GM04504 (cell line): ENCODE results near the gene CYP2J2.
"Not testable (repeated sequence)": the region's sequence is repeated elsewhere in the genome, so short reads cannot be mapped to it uniquely, and the experiment has no call there.

ENCODE experiments used
- DNase-seq: peaks from one replicate; pipeline ENCODE4 v3.0.0-alpha.2; 2012; ENCODE audit warnings: low read depth

The CYP2J2 gene

DNA sequence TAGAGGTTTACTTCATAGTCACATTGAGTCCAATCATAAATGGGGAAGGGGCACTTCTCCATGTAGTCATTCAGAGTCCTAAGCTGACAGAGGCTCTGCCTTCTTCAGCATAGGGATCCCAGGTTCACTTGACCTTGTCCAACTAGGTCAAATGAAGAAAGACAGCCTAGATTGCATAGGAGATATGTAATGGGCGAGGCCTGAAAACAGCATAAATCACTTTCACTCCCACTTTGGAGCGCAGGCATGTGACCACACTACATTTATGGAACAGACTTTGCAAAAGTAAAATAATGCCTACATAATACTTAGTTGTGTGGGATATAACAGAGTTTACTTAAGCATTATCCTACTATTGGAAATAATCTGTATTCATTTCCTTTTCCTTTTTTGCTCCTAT lies 60.1 kb downstream of the CYP2J2 start:
- DNase-seq, result no peak

DNA sequence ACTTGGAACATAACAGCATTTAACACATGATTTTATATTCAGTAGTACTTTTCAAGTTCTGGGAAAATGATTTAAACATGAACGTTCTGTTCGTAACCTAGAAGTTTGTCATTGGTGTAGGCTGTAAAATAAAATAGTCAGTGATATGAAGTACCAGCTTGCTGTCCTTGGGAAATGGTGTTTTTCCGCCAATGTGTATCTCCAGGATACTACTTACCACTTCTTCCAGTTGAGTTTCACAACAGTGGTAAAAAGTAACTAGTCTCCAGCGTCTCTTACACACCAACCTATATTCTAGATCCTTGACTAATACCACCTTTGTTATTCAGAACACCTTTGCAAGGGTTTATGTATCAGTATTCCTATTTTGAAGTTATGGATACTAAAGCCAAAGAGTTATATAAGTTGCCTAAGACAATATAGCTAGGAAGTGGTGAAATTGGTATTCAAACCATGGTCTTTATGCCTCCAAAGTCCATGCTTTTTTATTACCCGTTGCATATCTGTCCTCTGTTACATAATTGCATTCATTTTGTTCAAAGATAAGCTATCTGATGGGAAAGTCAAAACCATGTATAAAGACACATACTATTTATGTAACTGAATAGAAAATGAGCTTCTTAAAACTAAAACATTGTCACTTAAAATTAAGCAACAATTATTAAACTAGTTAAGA lies 68.8 kb downstream of the CYP2J2 start:
- no peak for DNase-seq

DNA sequence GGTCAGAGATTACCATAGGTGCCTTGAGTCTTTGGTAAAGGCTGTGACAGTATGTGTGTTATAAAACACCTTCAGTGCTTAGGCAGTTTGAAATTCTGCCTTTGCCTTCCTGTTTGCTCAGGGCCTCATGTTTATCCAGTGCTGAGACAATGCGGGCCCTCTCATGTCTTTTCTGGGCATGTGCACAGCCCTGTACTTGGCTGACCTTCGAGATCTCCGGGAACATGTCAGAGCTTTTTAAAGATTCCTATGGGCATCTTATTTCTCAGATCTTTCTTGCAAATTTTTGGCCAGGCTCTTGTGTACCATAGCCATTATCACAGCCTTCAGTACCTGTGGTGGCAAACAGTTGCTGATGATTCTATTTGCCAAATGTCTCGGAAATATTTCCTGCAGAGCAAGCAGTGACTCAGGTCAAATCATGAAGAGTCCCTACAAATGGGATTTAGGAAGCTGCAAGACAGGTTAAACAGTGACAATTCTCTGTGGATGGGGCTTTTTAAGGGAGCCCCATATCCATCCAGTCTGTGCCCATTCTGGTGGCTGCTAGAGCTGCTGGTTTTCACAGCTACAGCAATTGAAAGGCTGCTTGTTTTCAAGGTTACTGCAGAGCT lies 69.7 kb downstream of the CYP2J2 start:
- DNase-seq, result no peak

DNA sequence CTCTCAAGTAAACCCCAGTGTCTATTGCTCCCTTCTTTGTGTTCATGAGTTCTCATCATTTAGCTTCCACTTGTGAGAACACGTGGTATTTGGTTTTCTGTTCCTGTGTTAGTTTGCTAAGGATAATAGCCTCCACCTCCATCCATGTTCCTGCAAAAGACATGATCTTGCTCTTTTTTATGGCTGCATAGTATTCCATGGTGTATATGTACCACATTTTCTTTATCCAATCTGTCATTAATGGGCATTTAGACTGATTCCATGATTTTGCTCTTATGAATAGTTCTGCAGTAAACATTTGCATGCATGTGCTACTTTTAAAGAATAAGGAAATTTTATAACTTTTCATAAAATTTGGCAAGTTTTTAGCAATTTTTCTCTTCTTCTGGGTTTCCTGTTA lies 71.3 kb downstream of the CYP2J2 start:
- DNase-seq, result not testable (repeated sequence)

DNA sequence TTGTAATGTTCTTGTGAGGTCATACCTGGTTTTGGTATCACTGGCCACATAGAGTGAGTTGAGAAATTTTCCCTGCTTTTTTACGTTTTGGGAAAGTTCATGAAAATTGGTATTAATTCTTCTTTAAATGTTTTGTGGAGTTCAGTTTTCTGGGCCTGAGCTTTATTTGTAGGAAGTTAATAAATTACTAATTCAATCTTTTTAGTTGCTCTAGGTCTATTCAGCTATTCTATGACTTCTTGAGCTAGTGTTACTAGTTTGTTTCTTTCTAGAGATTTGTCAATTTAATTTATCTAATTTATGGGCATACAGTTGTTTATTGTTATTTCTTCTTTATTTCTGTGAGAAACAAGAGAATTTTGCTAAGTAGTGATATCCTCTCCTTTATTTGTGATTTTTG lies 74.5 kb downstream of the CYP2J2 start:
- DNase-seq, result no peak

DNA sequence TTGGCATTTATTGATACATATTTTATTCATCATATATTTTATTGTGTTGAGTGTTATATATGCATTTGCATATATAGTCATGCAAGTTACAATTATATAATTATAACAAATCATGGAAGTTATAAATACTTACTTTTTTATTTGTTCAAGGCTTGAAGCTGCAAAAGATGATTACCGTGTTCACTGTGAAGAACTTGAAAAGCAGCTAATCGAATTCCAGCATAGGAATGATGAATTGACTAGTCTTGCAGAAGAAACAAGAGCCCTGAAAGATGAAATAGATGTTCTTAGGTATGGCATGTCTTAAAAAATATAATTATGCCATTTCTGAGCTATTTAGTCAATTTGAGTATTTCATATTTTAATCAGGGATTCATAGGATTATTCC lies 79.7 kb downstream of the CYP2J2 start:
- DNase-seq, result no peak

DNA sequence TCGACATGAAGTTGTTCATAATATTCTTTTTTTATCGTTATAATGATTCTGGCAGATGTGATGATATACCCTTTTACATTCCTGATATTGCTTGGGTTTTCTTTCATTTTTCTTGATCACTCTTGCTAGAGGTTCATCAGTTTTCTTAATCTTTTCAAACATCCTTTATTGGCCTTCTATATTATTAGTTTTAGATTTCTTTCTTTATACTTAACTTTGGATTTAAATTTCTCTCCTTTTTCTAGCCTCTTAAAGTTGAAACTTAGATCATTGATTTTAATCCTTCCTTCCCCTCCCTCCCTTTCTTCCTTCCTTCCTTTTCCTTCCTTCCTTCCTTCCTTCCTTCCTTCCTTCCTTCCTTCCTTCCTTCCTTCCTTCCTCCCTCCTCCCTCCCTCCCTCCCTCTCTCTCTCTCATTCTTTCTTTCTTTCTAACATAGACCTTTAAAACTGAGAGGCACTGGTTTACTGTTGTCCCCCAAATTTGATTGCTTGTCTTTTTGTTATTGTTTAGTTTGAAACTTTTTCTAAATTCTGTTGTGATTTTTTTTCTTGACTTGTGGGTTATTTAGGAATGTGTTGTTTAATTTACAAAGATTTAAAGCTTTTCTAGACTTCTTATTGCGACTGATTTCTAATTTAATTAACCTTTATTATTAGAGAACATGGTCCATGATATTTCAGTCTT lies 80.2 kb downstream of the CYP2J2 start:
- DNase-seq, result no peak

DNA sequence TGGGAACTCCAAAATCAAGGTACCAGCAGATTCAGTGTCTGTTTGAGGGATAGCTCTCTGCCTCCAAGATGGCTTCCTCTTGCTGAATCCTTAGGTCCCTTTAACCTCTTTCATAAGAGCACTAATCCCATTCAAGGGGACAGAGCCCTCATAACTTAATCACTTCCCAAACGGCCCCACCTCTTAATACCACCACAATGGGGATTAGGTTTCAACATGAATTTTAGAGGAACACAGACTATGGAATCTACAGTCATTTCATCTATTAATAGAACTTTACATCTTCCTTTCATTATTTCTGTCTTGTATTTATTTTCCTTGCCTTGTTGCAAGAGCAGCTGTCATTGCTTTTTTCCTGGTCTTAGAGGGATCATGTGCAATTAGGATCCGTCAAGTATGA lies 81.5 kb downstream of the CYP2J2 start:
- no peak for DNase-seq
